Neural progenitor cell (in vitro differentiated cells): Measurements from ENCODE around the gene COL23A1. TPM values are rescaled to one million over a fixed set of nuclear protein-coding genes. Genes with fewer than 3 reads are reported as not detected.
A peak's percentile ranks its signal among the peaks of the same experiment; 100 is the strongest.

ENCODE experiments used
- DNase-seq: peaks from one replicate; pipeline ENCODE4 v3.0.0-alpha.2; 2016; ENCODE audit warnings: low spot score
- H2AFZ ChIP-seq: fragments of 200-600 bp; sonication (generic); replicated peaks from 2 replicates; pipeline ENCODE4 v1.6.1; 2016; ENCODE audit warnings: antibody characterized with exemption
- H3F3A ChIP-seq: fragments of 200-600 bp; sonication (generic); 2 replicates; pipeline ENCODE4 v1.6.1; 2016; ENCODE audit warnings: antibody characterized with exemption, low read depth
- H3K27ac ChIP-seq: fragments of 200-600 bp; sonication (generic); 2 replicates; pipeline ENCODE4 v1.5.1; 2016; ENCODE audit warnings: mild to moderate bottlenecking
- H3K27me3 ChIP-seq: fragments of 200-600 bp; sonication (generic); 2 replicates; pipeline ENCODE4 v1.6.1; 2016; ENCODE audit warnings: mild to moderate bottlenecking, moderate library complexity
- H3K36me3 ChIP-seq: fragments of 200-600 bp; sonication (generic); 2 replicates; pipeline ENCODE4 v1.5.1; 2016
- H3K4me1 ChIP-seq: fragments of 200-600 bp; sonication (generic); 2 replicates; pipeline ENCODE4 v1.6.1; 2016; ENCODE audit warnings: mixed run types
- H3K4me2 ChIP-seq: fragments of 200-600 bp; sonication (generic); 2 replicates; pipeline ENCODE4 v1.6.1; 2016
- H3K4me3 ChIP-seq: fragments of 200-600 bp; sonication (generic); 2 replicates; pipeline ENCODE4 v1.5.1; 2016
- H3K79me2 ChIP-seq: fragments of 200-600 bp; sonication (generic); 2 replicates; pipeline ENCODE4 v1.6.1; 2016; ENCODE audit warnings: low read depth
- H3K9ac ChIP-seq: fragments of 200-600 bp; sonication (generic); 2 replicates; pipeline ENCODE4 v1.6.1; 2016
- H3K9me3 ChIP-seq: fragments of 200-600 bp; sonication (generic); 2 replicates; pipeline ENCODE4 v1.5.1; 2016; ENCODE audit warnings: low read depth
- H4K20me1 ChIP-seq: fragments of 200-600 bp; sonication (generic); 2 replicates; pipeline ENCODE4 v1.6.1; 2016; ENCODE audit warnings: low read depth
- H3K27ac Mint-ChIP-seq: 3 replicates; pipeline ENCODE4 v1.8.0; 2021; ENCODE audit warnings: mixed read lengths
- H3K27me3 Mint-ChIP-seq: 2 replicates; pipeline ENCODE4 v1.8.0; 2022; ENCODE audit warnings: low read depth, mild to moderate bottlenecking, inconsistent platforms, moderate library complexity, mixed read lengths; ENCODE audit not compliant: insufficient read depth
- H3K36me3 Mint-ChIP-seq: 3 replicates; pipeline ENCODE4 v1.8.0; 2021; ENCODE audit warnings: mixed read lengths
- H3K4me1 Mint-ChIP-seq: 3 replicates; pipeline ENCODE4 v1.8.0; 2021; ENCODE audit warnings: mixed read lengths
- H3K4me3 Mint-ChIP-seq: 3 replicates; pipeline ENCODE4 v1.8.0; 2021; ENCODE audit warnings: mild to moderate bottlenecking, moderate library complexity, mixed read lengths
- H3K9me3 Mint-ChIP-seq: 3 replicates; pipeline ENCODE4 v1.8.0; 2020; ENCODE audit warnings: mixed read lengths
- CTCF ChIP-seq: fragments of 200-600 bp; sonication (generic); IDR thresholded peaks from 2 replicates; pipeline ENCODE4 v1.5.1; 2017; ENCODE audit warnings: antibody characterized with exemption, mild to moderate bottlenecking
- EZH2 ChIP-seq: fragments of 200-600 bp; sonication (generic); IDR thresholded peaks from 2 replicates; pipeline ENCODE4 v1.6.1; 2017; ENCODE audit warnings: antibody characterized with exemption, mild to moderate bottlenecking, moderate library complexity
- EZH2phosphoT487 ChIP-seq: fragments of 200-600 bp; sonication (generic); IDR thresholded peaks from 2 replicates; pipeline ENCODE4 v1.6.1; 2017; ENCODE audit warnings: antibody characterized with exemption
- total RNA-seq: library from RNA; depleted of rRNA; stranded (reverse); fragments of >200 nt; gene quantifications from 2 replicates; pipeline ENCODE4 v1.2.3, GENCODE V29; 2015; ENCODE audit warnings: low replicate concordance

COL23A1 gene
- total RNA-seq, 1 donor from 2014 or later, result not detected

GRCh38 chr5:178360222-178360925 lies 229.8 kb downstream of the COL23A1 start:
- Histone ChIP-seq H3F3A (peaks cover 25% of the 10 kb centered on the region), H3K27me3 (no peaks in the 10 kb centered on the region), H3K4me1 (peaks cover 17% of the 10 kb centered on the region), H3K9ac (no peak overlapping the region), H3K79me2 (no peaks in the 10 kb centered on the region), H3K9me3 (no peaks in the 10 kb centered on the region), H3K36me3 (no peaks in the 10 kb centered on the region), H3K4me3 (no peak overlapping the region), H2AFZ (no peak overlapping the region), H3K4me2 (no peak overlapping the region), H3K27ac (no peak overlapping the region), H4K20me1 (peaks cover 5% of the 10 kb centered on the region)
- Mint-ChIP-seq H3K4me1 (peaks cover 89% of the 10 kb centered on the region), H3K4me3 (peak overlapping the region; percentile 21), H3K36me3 (no peaks in the 10 kb centered on the region), H3K9me3 (no peaks in the 10 kb centered on the region), H3K27ac (no peak overlapping the region), H3K27me3 (peaks cover 19% of the 10 kb centered on the region)
- TF ChIP-seq EZH2, result no peak
- no peak for TF ChIP-seq EZH2phosphoT487
- TF ChIP-seq CTCF, result no peak
- DNase-seq, result no peak

- peaks cover 5% of the 10 kb centered on the region for H4K20me1 ChIP-seq
- H3K36me3 ChIP-seq, result no peaks in the 10 kb centered on the region
- peak overlapping the region; percentile 17 for H3K4me3 Mint-ChIP-seq
- H3K27me3 Mint-ChIP-seq, result peaks cover 19% of the 10 kb centered on the region
- no peak overlapping the region for H2AFZ ChIP-seq
- H3K79me2 ChIP-seq, result no peaks in the 10 kb centered on the region
- TF ChIP-seq CTCF (no peak), EZH2 (no peak), EZH2phosphoT487 (no peak)
- H3K36me3 Mint-ChIP-seq, result no peaks in the 10 kb centered on the region
- no peak for DNase-seq
- H3K27ac ChIP-seq, result no peak overlapping the region
- H3K9me3 ChIP-seq, result no peaks in the 10 kb centered on the region
- no peaks in the 10 kb centered on the region for H3K27me3 ChIP-seq
- peaks cover 17% of the 10 kb centered on the region for H3K4me1 ChIP-seq
- H3K9ac ChIP-seq, result no peak overlapping the region
- H3K27ac Mint-ChIP-seq, result peak overlapping the region; percentile 80
- no peak overlapping the region for H3K4me2 ChIP-seq
- peaks cover 87% of the 10 kb centered on the region for H3K4me1 Mint-ChIP-seq
- peaks cover 25% of the 10 kb centered on the region for H3F3A ChIP-seq
- H3K4me3 ChIP-seq, result no peak overlapping the region
- H3K9me3 Mint-ChIP-seq, result no peaks in the 10 kb centered on the region
These were observed 230.5 kb downstream of the COL23A1 start for GRCh38 chr5:178359738-178360137.

- H4K20me1 ChIP-seq, result peaks cover 5% of the 10 kb centered on the region
- peak overlapping the region; percentile 86 for H3K4me2 ChIP-seq
- Mint-ChIP-seq H3K36me3 (no peaks in the 10 kb centered on the region), H3K4me1 (peaks cover 83% of the 10 kb centered on the region), H3K9me3 (peaks cover 4% of the 10 kb centered on the region), H3K27ac (peak overlapping the region; percentile 77), H3K27me3 (peaks cover 17% of the 10 kb centered on the region), H3K4me3 (peak overlapping the region; percentile 83)
- H2AFZ ChIP-seq, result no peak overlapping the region
- no peaks in the 10 kb centered on the region for H3K79me2 ChIP-seq
- no peak overlapping the region for H3K27ac ChIP-seq
- TF ChIP-seq EZH2phosphoT487 (no peak), EZH2 (no peak), CTCF (no peak)
- no peaks in the 10 kb centered on the region for H3K9me3 ChIP-seq
- peaks cover 17% of the 10 kb centered on the region for H3K4me1 ChIP-seq
- H3K27me3 ChIP-seq, result no peaks in the 10 kb centered on the region
- DNase-seq, result no peak
- peaks cover 25% of the 10 kb centered on the region for H3F3A ChIP-seq
- no peak overlapping the region for H3K9ac ChIP-seq
- no peak overlapping the region for H3K4me3 ChIP-seq
- H3K36me3 ChIP-seq, result no peaks in the 10 kb centered on the region
These were observed 232.5 kb downstream of the COL23A1 start for GRCh38 chr5:178357678-178358077.
